Ovary (tissue), 9 donors: ENCODE data around the gene TCHP. TPM values are rescaled to one million over a fixed set of nuclear protein-coding genes. Genes with fewer than 3 reads are reported as not detected.

ENCODE experiments used
- DNase-seq, 5 donors: peaks; one replicate each; pipeline ENCODE4 v3.0.0-alpha.2; 2019 to 2020
- H3K27ac ChIP-seq, 2 donors: fragments of 200-600 bp; one replicate each; pipeline versions ENCODE4 v1.5.1 to v1.8.0; 2019 to 2022
- H3K27me3 ChIP-seq: fragments of 200-600 bp; one replicate; pipeline ENCODE4 v1.8.0; 2022
- H3K36me3 ChIP-seq: fragments of 200-600 bp; sonication (generic); one replicate; pipeline ENCODE4 v1.5.1; 2019
- H3K4me1 ChIP-seq: one replicate; pipeline ENCODE4 v1.8.1; 2013; ENCODE audit warnings: mild to moderate bottlenecking, moderate library complexity; ENCODE audit not compliant: insufficient read depth
- H3K4me3 ChIP-seq: fragments of 200-600 bp; sonication (generic); one replicate; pipeline ENCODE4 v1.5.1; 2017
- H3K9me3 ChIP-seq, 2 donors: fragments of 200-600 bp in 1 of 2; sonication (generic) in 1 of 2; one replicate each; pipeline versions ENCODE4 v1.5.1 to v1.8.1; 2013 to 2019; ENCODE audit warnings: mild to moderate bottlenecking in 1 of 2, moderate library complexity in 1 of 2
- CTCF ChIP-seq, 3 donors: fragments of 450-650 bp in 2 of 3; fragments of 200-600 bp in 1 of 3; IDR thresholded peaks; one replicate each; pipeline versions ENCODE4 v1.5.1 to v1.8.0; 2016 to 2022; ENCODE audit warnings: antibody characterized with exemption in 3 of 3, mild to moderate bottlenecking in 1 of 3
- EP300 ChIP-seq: sonication (generic); formaldehyde crosslinking; IDR thresholded peaks from one replicate; pipeline ENCODE4 v1.6.1; 2017; ENCODE audit warnings: antibody characterized with exemption
- POLR2A ChIP-seq: fragments of 450-650 bp; IDR thresholded peaks from one replicate; pipeline ENCODE4 v1.6.1; 2017; ENCODE audit warnings: antibody characterized with exemption, mild to moderate bottlenecking, moderate library complexity
- WGBS, 3 donors: extraction: QIAGEN DNeasy Blood & Tissue Kit in 1 of 3; methylation state at CpG; one replicate each; pipeline versions ENCODE4 v1.1.5 to v1.1.7; 2013 to 2017; 5-methylcytosine and 5-hydroxymethylcytosine counted together
- intact Hi-C, 4 donors: fragments of 100-400 bp; cut with DNase I; formaldehyde crosslinking; loops; one replicate each; pipeline versions ENCODE4 v1.11.0 to v1.15.1; 2022 to 2023
- polyA plus RNA-seq, 2 donors: library from polyadenylated mRNA; stranded (reverse); fragments of 200-250 nt in 1 of 2; fragments of 350-450 nt in 1 of 2; fragmentation: Illumina TruSeq in 1 of 2; extraction: RNeasy Lipid Tissue Mini Kit (QIAGEN cat#74804) in 1 of 2; gene quantifications; one replicate each; pipeline ENCODE4 v1.2.3, GENCODE V29; 2013 to 2014
- total RNA-seq, 7 donors: library from RNA; depleted of rRNA in 2 of 7; stranded (reverse); fragments of >200 nt in 2 of 7; fragmentation: NEBNext Ultra II Directional in 3 of 7; extraction: Animal tissue kit (Norgen Biotek cat#: 25700) in 3 of 7; gene quantifications; one replicate each; pipeline versions ENCODE4 v1.1.0 to v1.2.4, GENCODE V29; 2016 to 2023
- donor health status: DM: no; HTN: no; CAD: no; lungs with moderate emphysema.
- donor health status: DM: no; HTN: no; CAD: no.
- donor health status: Bipolar disorder and iron deficiency.
- donor health status: DM: yes; HTN: yes; CAD: no.
- donor health status: DM: no; HTN: no; CAD: no.
- donor health status: DM: yes; HTN: yes; CAD: no.

The TCHP gene
- total and polyA plus RNA-seq, 9 donors = 11.2 to 21.6 (median 18.8) TPM

- H3K4me3 ChIP-seq = no peak overlapping the region
- no peaks in the 10 kb centered on the region for H3K9me3 ChIP-seq
- WGBS, 3 donors = 83 to 88% (median 84%) methylated on average over 8 of the region's 8 CpGs
- DNase-seq = no peak
- no peaks in the 10 kb centered on the region for H3K36me3 ChIP-seq
- no peak for TF ChIP-seq CTCF (IDR thresholded peaks at IDR 0.05)
- TF ChIP-seq EP300 = no peak
- no peak for TF ChIP-seq POLR2A
- intact Hi-C loops = no loop called here
- no peaks in the 10 kb centered on the region for H3K27me3 ChIP-seq
- no peak overlapping the region for H3K27ac ChIP-seq
- H3K4me1 ChIP-seq = no peaks in the 10 kb centered on the region
Measured at GRCh38 chr12:109910254-109910968, 10.3 kb downstream of the TCHP start.

DNA sequence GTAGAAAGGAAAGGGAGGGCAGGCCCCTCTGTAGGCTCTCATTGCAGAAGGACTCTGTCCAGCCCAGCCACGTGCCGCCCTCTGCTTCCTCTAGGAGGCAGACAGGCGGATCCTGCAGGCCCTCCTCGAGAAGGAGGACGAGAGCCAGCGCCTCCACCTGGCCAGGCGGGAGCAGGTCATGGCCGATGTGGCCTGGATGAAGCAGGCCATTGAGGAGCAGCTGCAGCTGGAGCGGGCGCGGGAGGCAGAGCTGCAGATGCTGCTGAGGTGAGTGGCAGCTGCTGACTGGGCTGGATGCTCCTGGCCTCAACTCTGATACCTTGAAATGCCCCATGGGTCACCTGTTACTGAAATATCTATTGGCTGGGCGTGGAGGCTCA, 10.9 kb downstream of the TCHP start:
- no peaks in the 10 kb centered on the region for H3K4me1 ChIP-seq
- whole genome bisulfite sequencing, 3 donors = 71 to 85% (median 74%) methylated on average over 12 of the region's 12 CpGs
- TF ChIP-seq EP300 (no peak), POLR2A (no peak), CTCF (IDR thresholded peaks at IDR 0.05) (no peak)
- H3K4me3 ChIP-seq = no peak overlapping the region
- no peaks in the 10 kb centered on the region for H3K9me3 ChIP-seq
- no peaks in the 10 kb centered on the region for H3K27me3 ChIP-seq
- no peak overlapping the region for H3K27ac ChIP-seq
- no peak for DNase-seq
- intact Hi-C loops = no loop called here
- H3K36me3 ChIP-seq = no peaks in the 10 kb centered on the region

DNA sequence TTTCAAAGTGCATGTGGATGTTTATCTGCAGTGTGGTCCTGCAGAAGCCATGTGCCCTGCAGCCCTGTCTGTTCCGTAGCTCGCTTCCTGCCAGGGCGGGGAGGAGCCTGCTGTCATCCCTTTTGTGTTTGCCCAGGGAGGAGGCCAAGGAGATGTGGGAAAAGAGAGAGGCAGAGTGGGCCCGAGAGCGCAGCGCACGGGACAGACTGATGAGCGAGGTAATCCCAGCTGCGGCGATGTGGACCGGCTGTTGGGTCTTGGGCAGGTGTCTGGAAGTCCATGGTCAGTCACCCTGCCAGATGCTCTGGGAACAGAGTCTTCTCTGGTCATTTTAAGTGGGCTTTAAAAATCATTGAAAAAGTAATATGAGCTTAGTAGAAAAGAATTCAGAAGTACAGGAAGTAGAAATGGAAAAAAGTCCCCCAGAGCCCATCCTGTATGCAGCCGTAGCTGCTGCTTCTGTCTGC, 12.8 kb downstream of the TCHP start:
- Histone ChIP-seq H3K36me3 (no peaks in the 10 kb centered on the region), H3K4me1 (no peaks in the 10 kb centered on the region), H3K9me3 (no peaks in the 10 kb centered on the region), H3K27ac (no peak overlapping the region), H3K4me3 (no peak overlapping the region), H3K27me3 (no peaks in the 10 kb centered on the region)
- WGBS, 3 donors = 80 to 87% (median 86%) methylated on average over 12 of the region's 12 CpGs
- intact Hi-C loops = no loop called here
- DNase-seq = no peak
- no peak for TF ChIP-seq CTCF (IDR thresholded peaks at IDR 0.05)
- no peak for TF ChIP-seq EP300
- no peak for TF ChIP-seq POLR2A

GRCh38 chr12:109914461-109914860, 14.4 kb downstream of the TCHP start:
- no peaks in the 10 kb centered on the region for H3K36me3 ChIP-seq
- intact Hi-C loops = no loop called here

More at GRCh38 chr12:109914461-109914860, 14.4 kb downstream of the TCHP start:
- Histone ChIP-seq H3K27me3 (no peaks in the 10 kb centered on the region), H3K27ac (no peak overlapping the region), H3K9me3 (no peaks in the 10 kb centered on the region), H3K4me1 (no peaks in the 10 kb centered on the region), H3K4me3 (no peak overlapping the region)
- DNase-seq = no peak
- WGBS, 3 donors = 91 to 92% (median 91%) methylated on average over 16 of the region's 16 CpGs
- TF ChIP-seq POLR2A (no peak), EP300 (no peak), CTCF (IDR thresholded peaks at IDR 0.05) (no peak)
